ENCODE measurements around the gene YKT6.

- TF ChIP-seq CTCF (IDR thresholded peaks at IDR 0.05) (no peak), EP300 (IDR thresholded peaks at IDR 0.05) (no peak)
Observed at GRCh38 chr7:44228571-44229350, 28.0 kb downstream of the YKT6 start.

Measured in tibial nerve (tissue), 4 donors.